Suprapubic skin (tissue), 4 donors: ENCODE results near the gene GLUD1. TPM values are rescaled to one million over a fixed set of nuclear protein-coding genes. Genes with fewer than 3 reads are reported as not detected.
"Not testable (repeated sequence)": the region's sequence is repeated elsewhere in the genome, so short reads cannot be mapped to it uniquely, and the experiment has no call there.

ENCODE experiments used
- DNase-seq, 2 donors: peaks; one replicate each; pipeline ENCODE4 v3.0.0-alpha.2; 2019; ENCODE audit warnings: low spot score in 2 of 2
- H3K27ac ChIP-seq: fragments of 200-600 bp; sonication (generic); one replicate; pipeline ENCODE4 v1.5.1; 2019
- H3K27me3 ChIP-seq: fragments of 200-600 bp; sonication (generic); one replicate; pipeline ENCODE4 v1.5.1; 2019
- H3K36me3 ChIP-seq: fragments of 200-600 bp; sonication (generic); one replicate; pipeline ENCODE4 v1.5.1; 2019
- H3K4me1 ChIP-seq: fragments of 200-600 bp; sonication (generic); one replicate; pipeline ENCODE4 v1.5.1; 2019
- H3K4me3 ChIP-seq: fragments of 200-600 bp; sonication (generic); one replicate; pipeline ENCODE4 v1.5.1; 2019; ENCODE audit warnings: mild to moderate bottlenecking
- H3K9me3 ChIP-seq: fragments of 200-600 bp; sonication (generic); one replicate; pipeline ENCODE4 v1.5.1; 2019
- EP300 ChIP-seq: sonication (generic); formaldehyde crosslinking; IDR thresholded peaks from one replicate; pipeline ENCODE4 v1.6.1; 2017; ENCODE audit warnings: antibody characterized with exemption
- POLR2A ChIP-seq, 2 donors: fragments of 450-650 bp; IDR thresholded peaks; one replicate each; pipeline ENCODE4 v1.6.1; 2017; ENCODE audit warnings: antibody characterized with exemption in 2 of 2, mild to moderate bottlenecking in 2 of 2, moderate library complexity in 2 of 2
- POLR2AphosphoS5 ChIP-seq, 3 donors: sonication (generic); formaldehyde crosslinking; IDR thresholded peaks; one replicate each; pipeline ENCODE4 v1.6.1; 2017; ENCODE audit warnings: antibody characterized with exemption in 3 of 3
- WGBS: methylation state at CpG from one replicate; pipeline ENCODE4 v1.1.5; 2018; 5-methylcytosine and 5-hydroxymethylcytosine counted together
- total RNA-seq, 4 donors: library from RNA; depleted of rRNA; stranded (reverse); fragments of >200 nt; gene quantifications; one replicate each; pipeline ENCODE4 v1.1.0, GENCODE V29; 2016
- TF ChIP-seq, protein P1 (sequence below), 2 donors: fragments of 200-600 bp in 1 of 2; fragments of 450-650 bp in 1 of 2; sonication (generic) in 1 of 2; IDR thresholded peaks; one replicate each; pipeline ENCODE4 v1.5.1; 2016 to 2019; ENCODE audit warnings: antibody characterized with exemption in 2 of 2, mild to moderate bottlenecking in 1 of 2, moderate library complexity in 1 of 2

The GLUD1 gene
- total RNA-seq, 4 donors from 2014 or later, result 160 to 187 (median 174) TPM

DNA sequence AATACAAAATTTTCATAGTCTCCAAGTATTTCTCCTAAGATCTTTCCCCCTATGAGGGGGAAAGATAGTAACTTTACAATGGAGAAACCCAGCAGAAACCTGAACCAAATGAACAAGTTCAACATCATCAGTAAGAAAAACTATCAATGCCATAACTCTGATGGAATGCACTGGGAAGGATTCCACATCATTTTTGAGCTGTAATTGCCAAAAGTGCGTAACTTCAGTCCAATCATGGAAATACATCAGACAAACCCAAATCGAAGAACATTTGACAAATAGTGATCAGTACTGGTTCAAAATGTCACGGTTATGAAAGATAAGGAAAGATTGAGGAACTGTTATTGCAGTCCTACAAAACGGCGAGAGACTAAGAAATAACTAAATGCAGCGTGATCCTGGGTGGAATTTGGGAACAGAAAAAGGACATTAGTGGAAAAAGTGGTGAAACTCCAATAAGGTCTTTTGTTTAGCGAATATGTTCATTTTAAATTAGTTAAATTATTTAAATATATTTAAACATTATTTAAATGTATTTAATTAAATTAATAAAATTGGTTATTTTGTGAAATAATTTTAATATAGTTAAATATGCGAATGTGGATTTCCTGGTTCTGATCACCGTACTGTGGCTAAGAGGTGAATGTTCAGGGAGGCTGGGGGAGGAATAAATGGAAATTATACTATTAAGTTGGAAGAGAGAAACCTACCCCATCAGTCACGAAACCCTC, 79.5 kb downstream of the GLUD1 start:
- H3K27ac ChIP-seq, H3K27me3 ChIP-seq, H3K9me3 ChIP-seq, H3K4me3 ChIP-seq, H3K4me1 ChIP-seq, DNase-seq, H3K36me3 ChIP-seq: not testable (repeated sequence)
- 81% methylated on average over 10 of the region's 10 CpGs for WGBS

- WGBS, result 67% methylated on average over 3 of the region's 3 CpGs
Observed at GRCh38 chr10:87013528-87013927, 81.1 kb downstream of the GLUD1 start.

GRCh38 chr10:87009134-87009696, 85.4 kb downstream of the GLUD1 start:
- not testable (repeated sequence) for H3K36me3 ChIP-seq, DNase-seq, H3K4me3 ChIP-seq, H3K27me3 ChIP-seq, H3K4me1 ChIP-seq, H3K27ac ChIP-seq, H3K9me3 ChIP-seq
- 100% methylated on average over 8 of the region's 18 CpGs for WGBS

More at GRCh38 chr10:87013528-87013927, 81.1 kb downstream of the GLUD1 start:
- H3K9me3 ChIP-seq, DNase-seq, H3K27me3 ChIP-seq, H3K36me3 ChIP-seq, H3K4me1 ChIP-seq, H3K27ac ChIP-seq, H3K4me3 ChIP-seq: not testable (repeated sequence)

DNA sequence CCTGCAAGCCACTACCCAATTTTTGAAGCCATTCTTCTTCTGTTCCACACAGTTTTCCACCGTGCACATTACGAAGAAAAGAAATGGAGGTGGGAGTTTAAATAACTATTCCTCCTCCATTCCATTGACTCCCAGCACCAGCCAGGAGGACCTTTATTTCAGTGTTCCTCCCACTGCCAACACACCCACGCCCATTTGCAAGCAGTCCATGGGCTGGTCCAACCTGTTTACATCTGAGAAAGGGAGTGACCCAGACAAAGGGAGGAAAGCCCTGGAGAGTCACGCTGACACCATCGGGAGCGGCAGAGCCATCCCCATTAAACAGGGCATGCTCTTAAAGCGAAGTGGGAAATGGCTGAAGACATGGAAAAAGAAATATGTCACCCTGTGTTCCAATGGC, 86.3 kb downstream of the GLUD1 start:
- not testable (repeated sequence) for H3K4me1 ChIP-seq, DNase-seq, H3K27me3 ChIP-seq, H3K36me3 ChIP-seq, H3K9me3 ChIP-seq, H3K4me3 ChIP-seq, H3K27ac ChIP-seq
- WGBS, result 60% methylated on average over 6 of the region's 7 CpGs

- not testable (repeated sequence) for H3K36me3 ChIP-seq, DNase-seq, H3K9me3 ChIP-seq, H3K27ac ChIP-seq, H3K27me3 ChIP-seq, H3K4me1 ChIP-seq, H3K4me3 ChIP-seq
- 86% methylated on average over 6 of the region's 6 CpGs for WGBS
Observed at GRCh38 chr10:87007674-87008073, 87.0 kb downstream of the GLUD1 start.

- WGBS, result 57% methylated on average over 1 of the region's 1 CpG
- DNase-seq, H3K27ac ChIP-seq: not testable (repeated sequence)
Observed at GRCh38 chr10:87007124-87007523, 87.5 kb downstream of the GLUD1 start.

DNA sequence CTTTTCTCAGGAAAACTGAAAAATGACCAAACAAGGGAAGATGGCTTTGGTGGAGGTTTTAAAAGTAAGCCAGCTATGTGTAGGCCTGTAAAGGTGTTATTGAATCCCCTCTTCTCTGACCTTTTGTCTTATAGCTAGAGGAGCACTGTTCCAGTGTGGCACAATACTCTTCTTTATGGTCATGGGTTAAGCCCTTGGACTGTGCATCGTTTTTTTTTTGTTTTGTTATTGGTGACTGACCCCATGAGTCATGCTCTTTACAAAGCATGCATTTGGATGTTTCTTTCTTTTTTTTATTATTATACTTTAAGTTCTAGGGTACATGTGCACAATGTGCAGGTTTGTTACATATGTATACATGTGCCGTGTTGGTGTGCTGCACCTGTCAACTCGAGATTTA, 94.2 kb downstream of the GLUD1 start:
- H3K4me3 ChIP-seq, result no peak overlapping the region
- no peaks in the 10 kb centered on the region for H3K4me1 ChIP-seq
- H3K36me3 ChIP-seq, result peaks cover 2% of the 10 kb centered on the region
- no peak overlapping the region for H3K27ac ChIP-seq
- H3K9me3 ChIP-seq, result no peaks in the 10 kb centered on the region
- WGBS, result 82% methylated on average over 3 of the region's 3 CpGs
- TF ChIP-seq POLR2AphosphoS5 (IDR thresholded peaks at IDR 0.05), result no peak
- TF ChIP-seq EP300, result no peak
- TF ChIP-seq, protein P1, sequence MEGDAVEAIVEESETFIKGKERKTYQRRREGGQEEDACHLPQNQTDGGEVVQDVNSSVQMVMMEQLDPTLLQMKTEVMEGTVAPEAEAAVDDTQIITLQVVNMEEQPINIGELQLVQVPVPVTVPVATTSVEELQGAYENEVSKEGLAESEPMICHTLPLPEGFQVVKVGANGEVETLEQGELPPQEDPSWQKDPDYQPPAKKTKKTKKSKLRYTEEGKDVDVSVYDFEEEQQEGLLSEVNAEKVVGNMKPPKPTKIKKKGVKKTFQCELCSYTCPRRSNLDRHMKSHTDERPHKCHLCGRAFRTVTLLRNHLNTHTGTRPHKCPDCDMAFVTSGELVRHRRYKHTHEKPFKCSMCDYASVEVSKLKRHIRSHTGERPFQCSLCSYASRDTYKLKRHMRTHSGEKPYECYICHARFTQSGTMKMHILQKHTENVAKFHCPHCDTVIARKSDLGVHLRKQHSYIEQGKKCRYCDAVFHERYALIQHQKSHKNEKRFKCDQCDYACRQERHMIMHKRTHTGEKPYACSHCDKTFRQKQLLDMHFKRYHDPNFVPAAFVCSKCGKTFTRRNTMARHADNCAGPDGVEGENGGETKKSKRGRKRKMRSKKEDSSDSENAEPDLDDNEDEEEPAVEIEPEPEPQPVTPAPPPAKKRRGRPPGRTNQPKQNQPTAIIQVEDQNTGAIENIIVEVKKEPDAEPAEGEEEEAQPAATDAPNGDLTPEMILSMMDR (IDR thresholded peaks at IDR 0.05), result no peak
- TF ChIP-seq POLR2A (IDR thresholded peaks at IDR 0.05), result no peak
- no peak for DNase-seq
- no peaks in the 10 kb centered on the region for H3K27me3 ChIP-seq

More at GRCh38 chr10:87007124-87007523, 87.5 kb downstream of the GLUD1 start:
- not testable (repeated sequence) for H3K36me3 ChIP-seq, H3K27me3 ChIP-seq, H3K4me3 ChIP-seq, H3K4me1 ChIP-seq, H3K9me3 ChIP-seq

Other genes with a start within 250 kb of the GLUD1 start
- 10 to 100 TPM; 23.1 to 77.6 (median 40.7) TPM for gene MMRN2, start 137.2 kb downstream of the GLUD1 start, total RNA-seq
- gene SNCG, start 136.2 kb downstream of the GLUD1 start, total RNA-seq, result 10 to 100 TPM; 20.7 to 27.1 (median 24.6) TPM
- 100 to 1,000 TPM in 2 of 4 donors, 10 to 100 TPM in 2; 79.1 to 131 (median 104) TPM for gene ADIRF, start 126.4 kb downstream of the GLUD1 start, total RNA-seq
- 100 to 1,000 TPM; 178 to 699 (median 512) TPM for gene FAM25A, start 74.5 kb downstream of the GLUD1 start, total RNA-seq
- gene SHLD2, start 363 bp upstream of the GLUD1 start, total RNA-seq, result 10 to 100 TPM; 18.0 to 36.1 (median 20.8) TPM
- 1 to 10 TPM; 1.4 to 2.9 (median 2.6) TPM for gene NUTM2A, start 130.6 kb upstream of the GLUD1 start, total RNA-seq